K562 (cell line): ENCODE measurements around the gene HPD. TPM values are rescaled to one million over a fixed set of nuclear protein-coding genes. Genes with fewer than 3 reads are reported as not detected.

Source experiments
- ELF2 ChIP-seq: fragments of 250-450 bp; sonication (Bioruptor Pico); IDR thresholded peaks from 2 replicates; pipeline ENCODE4 v1.5.0; 2021; ENCODE audit warnings: mild to moderate bottlenecking
- FOXK1 ChIP-seq: sonication (generic); formaldehyde crosslinking; IDR thresholded peaks from 2 replicates; pipeline ENCODE4 v1.8.0; 2022; ENCODE audit warnings: missing genetic modification reagents, mild to moderate bottlenecking, borderline replicate concordance
- HMG20A ChIP-seq: fragments of 450-650 bp; formaldehyde crosslinking; conservative IDR thresholded peaks from 2 replicates; pipeline ENCODE4 v1.4.0; 2020; ENCODE audit warnings: mild to moderate bottlenecking, mixed read lengths
- HNRNPLL ChIP-seq: fragments of 200-400 bp; formaldehyde crosslinking; IDR thresholded peaks from 2 replicates; pipeline ENCODE4 v1.6.1; 2017; ENCODE audit warnings: low read length, low read depth, mild to moderate bottlenecking; ENCODE audit not compliant: poor library complexity, severe bottlenecking
- NR2F6 ChIP-seq: fragments of 450-650 bp; formaldehyde crosslinking; IDR thresholded peaks from 2 replicates; pipeline ENCODE4 v1.4.0; 2020; ENCODE audit warnings: mild to moderate bottlenecking
- PHF20 ChIP-seq: fragments of 450-650 bp; IDR thresholded peaks from 2 replicates; pipeline ENCODE4 v1.6.1; 2018; ENCODE audit not compliant: partially characterized antibody
- SIRT6 ChIP-seq: IDR thresholded peaks from one replicate; pipeline ENCODE4 v1.6.1; 2012; ENCODE audit warnings: low read depth, mild to moderate bottlenecking, control low read depth, inconsistent platforms, low read length, moderate library complexity
- TBL1XR1 ChIP-seq, 2 experiments: IDR thresholded peaks; 2 replicates each; pipeline ENCODE4 v1.6.1; 2012; ENCODE audit warnings: improper control_type of control experiment in 2 of 2, low read length in 2 of 2, mild to moderate bottlenecking in 1 of 2
- TEAD1 ChIP-seq, 2 experiments: fragments of 450-650 bp in 1 of 2; sonication (generic) in 1 of 2; formaldehyde crosslinking; IDR thresholded peaks; 2 replicates each; pipeline versions ENCODE4 v1.4.0 to v1.8.0; 2020 to 2022; ENCODE audit warnings: mild to moderate bottlenecking in 2 of 2, missing genetic modification reagents in 1 of 2
- ZNF3 ChIP-seq: fragments of 250-450 bp; sonication (Bioruptor Pico); IDR thresholded peaks from 2 replicates; pipeline ENCODE4 v1.5.0; 2021; ENCODE audit warnings: mild to moderate bottlenecking, moderate library complexity
- ZNF668 ChIP-seq: fragments of 250-450 bp; sonication (Bioruptor Pico); IDR thresholded peaks from 2 replicates; pipeline ENCODE4 v1.8.0; 2022; ENCODE audit warnings: mild to moderate bottlenecking, inconsistent platforms
- ZNF696 ChIP-seq: fragments of 250-450 bp; sonication (Bioruptor Pico); conservative IDR thresholded peaks from 2 replicates; pipeline ENCODE4 v1.4.0; 2020; ENCODE audit warnings: mild to moderate bottlenecking, moderate library complexity
- polyA plus RNA-seq, 8 experiments: library from polyadenylated mRNA; depleted of rRNA in 4 of 8; stranded (reverse) in 5 of 8; unstranded in 3 of 8; fragments of >200 nt; fragmentation: Nextera tagmentation in 2 of 8; fragmentation: Illumina TruSeq in 1 of 8; extraction: Ambion mirVana in 2 of 8; extraction: Trizol in 1 of 8; gene quantifications; 2 replicates each; pipeline versions ENCODE4 v1.2.1 to v1.2.3, GENCODE V29; 2011 to 2014; ENCODE audit warnings: inconsistent platforms in 1 of 8, missing spikeins in 1 of 8
- total RNA-seq, 7 experiments: library from RNA; depleted of rRNA in 6 of 7; stranded (reverse); fragments of >200 nt in 6 of 7; fragmentation: Illumina TruSeq in 2 of 7; extraction: Trizol in 2 of 7; gene quantifications; 2 replicates each; pipeline versions ENCODE4 v1.2.1 to v1.2.3, GENCODE V29; 2011 to 2021; ENCODE audit warnings: low replicate concordance in 1 of 7
- TF ChIP-seq, protein P1 (sequence below): fragments of 450-650 bp; IDR thresholded peaks from 2 replicates; pipeline ENCODE4 v1.6.1; 2016; ENCODE audit warnings: antibody characterized with exemption
- TF ChIP-seq, protein P2 (sequence below): sonication (generic); formaldehyde crosslinking; IDR thresholded peaks from 2 replicates; pipeline ENCODE4 v1.8.0; 2022; ENCODE audit warnings: mild to moderate bottlenecking, missing genetic modification reagents
- TF ChIP-seq, protein P3 (sequence below), 3 experiments: IDR thresholded peaks in 2 of 3; conservative IDR thresholded peaks in 1 of 3; 2 replicates each; pipeline ENCODE4 v1.5.1; 2011 to 2012; ENCODE audit warnings: low read length in 3 of 3, mild to moderate bottlenecking in 3 of 3, control low read depth in 2 of 3, improper control_type of control experiment in 1 of 3, inconsistent platforms in 1 of 3, low read depth in 1 of 3, mixed read lengths in 1 of 3, moderate library complexity in 1 of 3; ENCODE audit not compliant: insufficient read depth in 2 of 3
- TF ChIP-seq, protein P4 (sequence below): fragments of 450-650 bp; IDR thresholded peaks from 2 replicates; pipeline ENCODE4 v1.6.1; 2018; ENCODE audit warnings: mild to moderate bottlenecking, low read depth; ENCODE audit not compliant: partially characterized antibody
- TF ChIP-seq, protein P5 (sequence below): sonication (generic); formaldehyde crosslinking; IDR thresholded peaks from 2 replicates; pipeline ENCODE4 v1.8.1; 2023; ENCODE audit warnings: mild to moderate bottlenecking, missing genetic modification reagents

HPD gene
- total and polyA plus RNA-seq, 9 of the 15 experiments (the other 6 are each of a cell fraction or from before 2014, with no cell fraction given) = 0.06 to 0.29 (median 0.07) TPM; not detected in 4

DNA sequence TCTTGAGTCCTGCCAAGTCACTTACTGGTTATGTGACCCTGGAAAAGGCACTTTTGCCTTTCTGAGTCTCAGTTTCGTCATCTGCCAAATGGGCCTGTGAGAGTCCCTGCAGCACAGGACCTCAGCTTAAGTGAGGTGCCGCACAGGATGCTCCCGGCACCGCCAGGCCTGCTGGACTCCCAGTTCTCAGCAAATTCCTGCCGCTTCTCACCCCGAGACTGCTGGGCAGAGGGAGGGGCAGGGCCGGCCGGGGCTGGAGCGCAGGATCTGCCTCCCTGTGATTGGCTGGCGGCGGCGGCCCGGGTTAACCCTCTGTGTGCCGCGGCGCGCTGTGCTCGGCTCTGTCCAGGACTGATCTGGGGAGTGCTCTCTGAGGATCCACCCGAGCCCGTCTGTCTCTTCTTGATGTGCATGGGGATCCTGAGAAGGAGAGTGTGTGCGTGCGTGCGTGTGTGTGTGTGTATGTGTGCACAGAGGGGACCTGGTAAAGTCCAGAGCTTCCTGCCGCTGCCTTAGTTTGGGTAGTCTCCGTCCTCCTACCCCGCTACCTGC is 46.3 kb downstream of the HPD start (continued):
- TF ChIP-seq HMG20A (CRISPR knock-in tag) = no peak
- TF ChIP-seq, protein P1, sequence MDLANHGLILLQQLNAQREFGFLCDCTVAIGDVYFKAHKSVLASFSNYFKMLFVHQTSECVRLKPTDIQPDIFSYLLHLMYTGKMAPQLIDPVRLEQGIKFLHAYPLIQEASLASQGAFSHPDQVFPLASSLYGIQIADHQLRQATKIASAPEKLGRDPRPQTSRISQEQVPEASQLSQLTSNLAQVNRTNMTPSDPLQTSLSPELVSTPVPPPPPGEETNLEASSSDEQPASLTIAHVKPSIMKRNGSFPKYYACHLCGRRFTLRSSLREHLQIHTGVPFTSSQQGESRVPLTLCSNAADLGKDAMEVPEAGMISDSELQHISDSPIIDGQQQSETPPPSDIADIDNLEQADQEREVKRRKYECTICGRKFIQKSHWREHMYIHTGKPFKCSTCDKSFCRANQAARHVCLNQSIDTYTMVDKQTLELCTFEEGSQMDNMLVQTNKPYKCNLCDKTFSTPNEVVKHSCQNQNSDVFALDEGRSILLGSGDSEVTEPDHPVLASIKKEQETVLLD = no peak
- TF ChIP-seq ELF2 = no peak
- TF ChIP-seq ZNF696 (CRISPR knock-in tag) = no peak
- TF ChIP-seq, protein P2, sequence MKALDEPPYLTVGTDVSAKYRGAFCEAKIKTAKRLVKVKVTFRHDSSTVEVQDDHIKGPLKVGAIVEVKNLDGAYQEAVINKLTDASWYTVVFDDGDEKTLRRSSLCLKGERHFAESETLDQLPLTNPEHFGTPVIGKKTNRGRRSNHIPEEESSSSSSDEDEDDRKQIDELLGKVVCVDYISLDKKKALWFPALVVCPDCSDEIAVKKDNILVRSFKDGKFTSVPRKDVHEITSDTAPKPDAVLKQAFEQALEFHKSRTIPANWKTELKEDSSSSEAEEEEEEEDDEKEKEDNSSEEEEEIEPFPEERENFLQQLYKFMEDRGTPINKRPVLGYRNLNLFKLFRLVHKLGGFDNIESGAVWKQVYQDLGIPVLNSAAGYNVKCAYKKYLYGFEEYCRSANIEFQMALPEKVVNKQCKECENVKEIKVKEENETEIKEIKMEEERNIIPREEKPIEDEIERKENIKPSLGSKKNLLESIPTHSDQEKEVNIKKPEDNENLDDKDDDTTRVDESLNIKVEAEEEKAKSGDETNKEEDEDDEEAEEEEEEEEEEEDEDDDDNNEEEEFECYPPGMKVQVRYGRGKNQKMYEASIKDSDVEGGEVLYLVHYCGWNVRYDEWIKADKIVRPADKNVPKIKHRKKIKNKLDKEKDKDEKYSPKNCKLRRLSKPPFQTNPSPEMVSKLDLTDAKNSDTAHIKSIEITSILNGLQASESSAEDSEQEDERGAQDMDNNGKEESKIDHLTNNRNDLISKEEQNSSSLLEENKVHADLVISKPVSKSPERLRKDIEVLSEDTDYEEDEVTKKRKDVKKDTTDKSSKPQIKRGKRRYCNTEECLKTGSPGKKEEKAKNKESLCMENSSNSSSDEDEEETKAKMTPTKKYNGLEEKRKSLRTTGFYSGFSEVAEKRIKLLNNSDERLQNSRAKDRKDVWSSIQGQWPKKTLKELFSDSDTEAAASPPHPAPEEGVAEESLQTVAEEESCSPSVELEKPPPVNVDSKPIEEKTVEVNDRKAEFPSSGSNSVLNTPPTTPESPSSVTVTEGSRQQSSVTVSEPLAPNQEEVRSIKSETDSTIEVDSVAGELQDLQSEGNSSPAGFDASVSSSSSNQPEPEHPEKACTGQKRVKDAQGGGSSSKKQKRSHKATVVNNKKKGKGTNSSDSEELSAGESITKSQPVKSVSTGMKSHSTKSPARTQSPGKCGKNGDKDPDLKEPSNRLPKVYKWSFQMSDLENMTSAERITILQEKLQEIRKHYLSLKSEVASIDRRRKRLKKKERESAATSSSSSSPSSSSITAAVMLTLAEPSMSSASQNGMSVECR (CRISPR knock-in tag) = peak; percentile 70
- TF ChIP-seq TEAD1 (CRISPR knock-in tag; IDR thresholded peaks at IDR 0.05) = peak in 1 of 2 experiments; percentile 82; a peak in 2 of 4 replicates
- no peak for TF ChIP-seq ZNF3 (CRISPR knock-in tag)
- TF ChIP-seq, protein P3, sequence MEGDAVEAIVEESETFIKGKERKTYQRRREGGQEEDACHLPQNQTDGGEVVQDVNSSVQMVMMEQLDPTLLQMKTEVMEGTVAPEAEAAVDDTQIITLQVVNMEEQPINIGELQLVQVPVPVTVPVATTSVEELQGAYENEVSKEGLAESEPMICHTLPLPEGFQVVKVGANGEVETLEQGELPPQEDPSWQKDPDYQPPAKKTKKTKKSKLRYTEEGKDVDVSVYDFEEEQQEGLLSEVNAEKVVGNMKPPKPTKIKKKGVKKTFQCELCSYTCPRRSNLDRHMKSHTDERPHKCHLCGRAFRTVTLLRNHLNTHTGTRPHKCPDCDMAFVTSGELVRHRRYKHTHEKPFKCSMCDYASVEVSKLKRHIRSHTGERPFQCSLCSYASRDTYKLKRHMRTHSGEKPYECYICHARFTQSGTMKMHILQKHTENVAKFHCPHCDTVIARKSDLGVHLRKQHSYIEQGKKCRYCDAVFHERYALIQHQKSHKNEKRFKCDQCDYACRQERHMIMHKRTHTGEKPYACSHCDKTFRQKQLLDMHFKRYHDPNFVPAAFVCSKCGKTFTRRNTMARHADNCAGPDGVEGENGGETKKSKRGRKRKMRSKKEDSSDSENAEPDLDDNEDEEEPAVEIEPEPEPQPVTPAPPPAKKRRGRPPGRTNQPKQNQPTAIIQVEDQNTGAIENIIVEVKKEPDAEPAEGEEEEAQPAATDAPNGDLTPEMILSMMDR (IDR thresholded peaks at IDR 0.05 in 2 of 3, conservative IDR thresholded peaks at IDR 0.05 in 1 of 3; ENCODE audit: insufficient read depth in 2 of 3, low read depth in 1 of 3, low read length in 3 of 3) = peak in 1 of 3 experiments; percentile 23; a peak in 1 of 6 replicates
- TF ChIP-seq HNRNPLL = no peak
- no peak for TF ChIP-seq SIRT6
- TF ChIP-seq FOXK1 (CRISPR knock-in tag) = no peak
- no peak for TF ChIP-seq ZNF668
- TF ChIP-seq PHF20 = peak; percentile 78
- no peak for TF ChIP-seq TBL1XR1 (IDR thresholded peaks at IDR 0.05; ENCODE audit: low read length in 2 of 2)
- TF ChIP-seq, protein P4, sequence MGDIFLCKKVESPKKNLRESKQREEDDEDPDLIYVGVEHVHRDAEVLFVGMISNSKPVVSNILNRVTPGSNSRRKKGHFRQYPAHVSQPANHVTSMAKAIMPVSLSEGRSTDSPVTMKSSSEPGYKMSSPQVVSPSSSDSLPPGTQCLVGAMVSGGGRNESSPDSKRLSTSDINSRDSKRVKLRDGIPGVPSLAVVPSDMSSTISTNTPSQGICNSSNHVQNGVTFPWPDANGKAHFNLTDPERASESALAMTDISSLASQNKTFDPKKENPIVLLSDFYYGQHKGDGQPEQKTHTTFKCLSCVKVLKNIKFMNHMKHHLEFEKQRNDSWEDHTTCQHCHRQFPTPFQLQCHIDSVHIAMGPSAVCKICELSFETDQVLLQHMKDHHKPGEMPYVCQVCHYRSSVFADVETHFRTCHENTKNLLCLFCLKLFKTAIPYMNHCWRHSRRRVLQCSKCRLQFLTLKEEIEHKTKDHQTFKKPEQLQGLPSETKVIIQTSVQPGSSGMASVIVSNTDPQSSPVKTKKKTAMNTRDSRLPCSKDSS = no peak
- TF ChIP-seq, protein P5, sequence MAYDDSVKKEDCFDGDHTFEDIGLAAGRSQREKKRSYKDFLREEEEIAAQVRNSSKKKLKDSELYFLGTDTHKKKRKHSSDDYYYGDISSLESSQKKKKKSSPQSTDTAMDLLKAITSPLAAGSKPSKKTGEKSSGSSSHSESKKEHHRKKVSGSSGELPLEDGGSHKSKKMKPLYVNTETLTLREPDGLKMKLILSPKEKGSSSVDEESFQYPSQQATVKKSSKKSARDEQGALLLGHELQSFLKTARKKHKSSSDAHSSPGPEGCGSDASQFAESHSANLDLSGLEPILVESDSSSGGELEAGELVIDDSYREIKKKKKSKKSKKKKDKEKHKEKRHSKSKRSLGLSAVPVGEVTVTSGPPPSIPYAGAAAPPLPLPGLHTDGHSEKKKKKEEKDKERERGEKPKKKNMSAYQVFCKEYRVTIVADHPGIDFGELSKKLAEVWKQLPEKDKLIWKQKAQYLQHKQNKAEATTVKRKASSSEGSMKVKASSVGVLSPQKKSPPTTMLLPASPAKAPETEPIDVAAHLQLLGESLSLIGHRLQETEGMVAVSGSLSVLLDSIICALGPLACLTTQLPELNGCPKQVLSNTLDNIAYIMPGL = no peak
- TF ChIP-seq NR2F6 = no peak
